ENCODE data around the gene TMEM19.

- TF ChIP-seq POLR2A (IDR thresholded peaks at IDR 0.05; ENCODE audit: low read depth, low read length) (no peak), TAF1 (IDR thresholded peaks at IDR 0.05; ENCODE audit: borderline replicate concordance, low read depth, low read length) (no peak), POLR2AphosphoS5 (IDR thresholded peaks at IDR 0.05; ENCODE audit: low read depth, low read length) (no peak)
Observed at GRCh38 chr12:71671311-71671710, 14.6 kb upstream of the TMEM19 start.
